Left kidney (tissue), 8 donors: ENCODE results near the gene LYRM1. TPM values are rescaled to one million over a fixed set of nuclear protein-coding genes. Genes with fewer than 3 reads are reported as not detected.
A peak's percentile ranks its signal among the peaks of the same experiment; 100 is the strongest.
"Not testable (repeated sequence)": the region's sequence is repeated elsewhere in the genome, so short reads cannot be mapped to it uniquely, and the experiment has no call there.

Experiments
- DNase-seq: peaks from one replicate; pipeline ENCODE4 v3.0.0-alpha.2; 2013
- long read RNA-seq, 8 donors: transcript quantifications; one replicate each; lab custom pipeline, GENCODE V29; 2026
- polyA plus RNA-seq: library from polyadenylated mRNA; unstranded; fragments of 120-200 nt; gene quantifications from one replicate; pipeline ENCODE4 v1.2.1, GENCODE V29; 2013; ENCODE audit not compliant: insufficient read length

The LYRM1 gene
- 51.0 TPM for polyA plus RNA-seq
- long read RNA-seq, donor 1, transcript LYRM1-208 (4 exons, 460 nt): major isoform, 6 of 35 reads
- long read RNA-seq, donor 1, partial matches to known transcripts: 22 of 35 reads
- long read RNA-seq, donor 1, other reads (novel, unspliced or antisense): 0 of 35 reads
- long read RNA-seq, donor 2, partial matches to known transcripts: 0 of 10 reads
- long read RNA-seq, donor 2, other reads (novel, unspliced or antisense): 0 of 10 reads
- long read RNA-seq, donor 3, partial matches to known transcripts: 0 of 7 reads
- long read RNA-seq, donor 3, other reads (novel, unspliced or antisense): 0 of 7 reads
- long read RNA-seq, donor 4, partial matches to known transcripts: 0 of 2 reads
- long read RNA-seq, donor 4, other reads (novel, unspliced or antisense): 0 of 2 reads
- long read RNA-seq, donor 5, transcript LYRM1-208 (4 exons, 460 nt): major isoform, 11 of 90 reads
- long read RNA-seq, donor 5, partial matches to known transcripts: 66 of 90 reads
- long read RNA-seq, donor 5, other reads (novel, unspliced or antisense): 6 of 90 reads
- long read RNA-seq, donor 6, partial matches to known transcripts: 0 of 15 reads
- long read RNA-seq, donor 6, other reads (novel, unspliced or antisense): 0 of 15 reads
- long read RNA-seq, donor 7, transcript LYRM1-208 (4 exons, 460 nt): major isoform, 7 of 17 reads
- long read RNA-seq, donor 7, partial matches to known transcripts: 0 of 17 reads
- long read RNA-seq, donor 7, other reads (novel, unspliced or antisense): 0 of 17 reads
- long read RNA-seq, donor 8, partial matches to known transcripts: 0 of 2 reads
- long read RNA-seq, donor 8, other reads (novel, unspliced or antisense): 0 of 2 reads

DNA sequence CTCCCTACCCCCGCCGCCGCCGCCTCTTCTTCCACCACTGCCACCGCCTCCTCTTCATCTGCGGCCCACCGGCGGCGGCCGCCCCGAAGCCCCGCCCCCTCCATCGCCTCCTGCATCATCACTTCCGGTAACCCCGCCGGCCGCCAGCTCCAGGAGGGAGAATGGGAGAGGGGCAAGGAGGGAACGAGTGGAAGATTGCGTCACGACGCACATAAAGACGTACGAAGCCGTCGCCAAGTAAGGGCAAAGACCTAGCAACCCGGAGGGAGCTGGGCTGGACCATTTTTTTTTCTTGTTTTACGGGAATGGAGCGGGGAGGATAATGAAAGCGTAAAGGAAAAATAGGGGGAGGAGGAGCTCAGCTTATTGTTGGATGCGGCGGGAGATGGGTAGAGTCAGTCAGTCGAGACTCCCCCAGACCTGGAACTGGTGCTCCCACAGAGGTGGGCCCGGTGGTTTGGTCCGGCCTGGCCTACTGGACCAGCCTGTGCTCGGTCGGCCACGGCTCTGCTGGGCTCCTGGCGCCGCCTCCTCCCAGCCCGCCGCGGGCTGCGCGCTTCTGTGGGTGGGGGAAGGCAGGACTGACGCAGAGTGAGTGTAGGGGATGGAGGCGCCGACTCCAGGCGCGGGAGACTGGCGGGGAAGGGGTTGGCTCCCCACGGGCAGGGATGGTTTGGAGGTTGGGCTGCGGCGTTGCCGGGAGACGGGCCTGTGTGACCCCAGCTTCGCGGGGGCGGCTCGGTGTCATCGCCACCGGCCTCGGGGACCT is at the start of gene LYRM1, which contains the start of gene DCUN1D3:
TSS of gene LYRM1 (plus strand) at position 473 of the 769 bp plus-strand sequence. CDS start 14,785 bp downstream, outside the sequence.
TSS of gene DCUN1D3 (minus strand) at position 60 of the 769 bp plus-strand sequence. CDS start 37,820 bp downstream, outside the sequence.
- DNase-seq: peak; percentile 98

- DNase-seq: no peak
Observed at GRCh38 chr16:20850981-20851380, 49.6 kb upstream of the LYRM1 start.

GRCh38 chr16:20851601-20852000 is 49.0 kb upstream of the LYRM1 start:
- DNase-seq: peak; percentile 8

GRCh38 chr16:20853143-20853542 is 47.4 kb upstream of the LYRM1 start:
- no peak for DNase-seq

GRCh38 chr16:20853981-20854620 is 46.5 kb upstream of the LYRM1 start:
- DNase-seq: no peak

GRCh38 chr16:20854963-20855362 is 45.6 kb upstream of the LYRM1 start:
- DNase-seq: no peak

- DNase-seq: no peak
Observed at GRCh38 chr16:20857281-20857680, 43.3 kb upstream of the LYRM1 start.

GRCh38 chr16:20859229-20859628 is 41.3 kb upstream of the LYRM1 start:
- DNase-seq: no peak

GRCh38 chr16:20859699-20860098 is 40.9 kb upstream of the LYRM1 start:
- DNase-seq: no peak

- no peak for DNase-seq
Observed at GRCh38 chr16:20860361-20860760, 40.2 kb upstream of the LYRM1 start.

DNA sequence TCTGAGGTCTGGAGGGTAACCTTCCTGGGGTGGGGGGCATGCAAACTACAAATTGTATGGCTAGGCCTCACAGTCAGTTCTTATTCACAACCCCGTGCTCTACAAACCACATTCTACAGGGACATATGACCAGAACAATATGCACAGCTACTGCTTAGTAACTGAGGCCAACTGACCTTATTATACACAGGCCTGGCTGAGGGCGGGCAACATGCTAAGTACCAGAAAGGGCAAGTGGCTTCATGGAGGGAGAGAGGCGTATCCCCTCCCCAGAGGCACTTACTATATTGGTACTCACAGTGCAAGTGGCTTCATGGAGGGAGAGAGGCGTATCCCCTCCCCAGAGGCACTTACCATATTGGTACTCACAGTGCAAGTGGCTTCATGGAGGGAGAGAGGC is 39.6 kb upstream of the LYRM1 start:
- DNase-seq: not testable (repeated sequence)

- no peak for DNase-seq
Observed at GRCh38 chr16:20862162-20862960, 38.2 kb upstream of the LYRM1 start.

GRCh38 chr16:20864376-20864775 is 36.2 kb upstream of the LYRM1 start:
- DNase-seq: not testable (repeated sequence)

- no peak for DNase-seq
Observed at GRCh38 chr16:20865420-20866131, 35.0 kb upstream of the LYRM1 start.

GRCh38 chr16:20866145-20866772 is 34.3 kb upstream of the LYRM1 start:
- DNase-seq: no peak

GRCh38 chr16:20866801-20867200 is 33.8 kb upstream of the LYRM1 start:
- DNase-seq: no peak

GRCh38 chr16:20867585-20867984 is 33.0 kb upstream of the LYRM1 start:
- no peak for DNase-seq

GRCh38 chr16:20868890-20869289 is 31.7 kb upstream of the LYRM1 start:
- DNase-seq: no peak

DNA sequence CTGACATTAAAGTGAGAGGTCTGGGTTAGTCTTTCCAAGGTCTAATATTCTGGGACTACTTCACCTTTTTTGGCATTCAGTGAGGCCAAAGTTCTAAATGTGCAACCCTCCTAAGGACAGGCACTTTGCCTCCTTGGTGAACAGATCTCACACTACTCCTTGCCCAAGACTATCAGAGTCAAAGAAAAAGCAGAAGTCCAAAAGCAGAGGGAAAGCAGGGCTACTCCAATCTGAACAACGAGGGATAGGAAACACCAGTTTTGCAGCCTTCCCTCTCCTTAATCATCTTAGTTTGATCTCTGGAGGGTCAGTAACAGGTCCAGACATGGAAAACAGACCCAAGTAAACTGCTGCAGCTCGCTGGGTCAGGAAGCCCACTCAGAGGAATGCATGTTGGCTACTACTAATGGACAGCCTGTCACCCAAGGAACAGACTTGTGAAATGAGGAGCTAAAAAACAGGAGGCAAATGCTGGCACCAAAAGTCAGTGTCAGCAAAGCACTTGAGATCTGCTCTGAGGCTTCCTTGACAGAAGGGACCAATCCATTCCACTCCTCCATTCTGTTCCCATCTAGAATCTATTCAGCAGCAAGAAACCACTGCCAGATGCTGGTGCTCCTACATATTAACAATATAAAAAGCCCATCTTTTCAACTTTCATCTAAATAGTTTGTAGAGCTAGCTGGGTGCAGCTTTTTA is 30.3 kb upstream of the LYRM1 start:
- no peak for DNase-seq
